GM18502 (cell line): Measurements from ENCODE around the gene ACYP2.

ENCODE experiments used
- ATAC-seq: cut with Tn5 transposase; IDR thresholded peaks from one replicate; pipeline ENCODE4 v1.9.1; 2021; ENCODE audit warnings: mild to moderate bottlenecking; ENCODE audit not compliant: unreplicated experiment, poor library complexity

The ACYP2 gene

DNA sequence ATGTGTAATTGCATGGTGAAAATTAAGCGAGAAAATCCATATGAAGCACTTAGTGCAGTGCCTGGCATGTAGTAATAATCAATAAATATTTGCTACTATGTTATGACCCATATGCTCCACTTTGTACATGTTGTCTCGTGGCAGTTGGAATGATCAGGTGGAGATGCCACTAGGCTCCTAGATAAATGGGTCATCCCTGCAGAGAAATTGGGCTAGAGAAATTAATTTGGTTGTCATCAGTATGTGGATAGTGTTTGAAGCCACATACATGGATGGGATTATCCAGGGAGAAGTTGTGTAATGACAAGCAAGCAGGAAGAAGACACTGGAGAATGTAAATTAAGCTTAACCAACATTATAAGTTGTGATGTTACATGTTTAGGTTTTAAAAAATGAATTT, 33.0 kb downstream of the ACYP2 start:
- ATAC-seq: no peak

DNA sequence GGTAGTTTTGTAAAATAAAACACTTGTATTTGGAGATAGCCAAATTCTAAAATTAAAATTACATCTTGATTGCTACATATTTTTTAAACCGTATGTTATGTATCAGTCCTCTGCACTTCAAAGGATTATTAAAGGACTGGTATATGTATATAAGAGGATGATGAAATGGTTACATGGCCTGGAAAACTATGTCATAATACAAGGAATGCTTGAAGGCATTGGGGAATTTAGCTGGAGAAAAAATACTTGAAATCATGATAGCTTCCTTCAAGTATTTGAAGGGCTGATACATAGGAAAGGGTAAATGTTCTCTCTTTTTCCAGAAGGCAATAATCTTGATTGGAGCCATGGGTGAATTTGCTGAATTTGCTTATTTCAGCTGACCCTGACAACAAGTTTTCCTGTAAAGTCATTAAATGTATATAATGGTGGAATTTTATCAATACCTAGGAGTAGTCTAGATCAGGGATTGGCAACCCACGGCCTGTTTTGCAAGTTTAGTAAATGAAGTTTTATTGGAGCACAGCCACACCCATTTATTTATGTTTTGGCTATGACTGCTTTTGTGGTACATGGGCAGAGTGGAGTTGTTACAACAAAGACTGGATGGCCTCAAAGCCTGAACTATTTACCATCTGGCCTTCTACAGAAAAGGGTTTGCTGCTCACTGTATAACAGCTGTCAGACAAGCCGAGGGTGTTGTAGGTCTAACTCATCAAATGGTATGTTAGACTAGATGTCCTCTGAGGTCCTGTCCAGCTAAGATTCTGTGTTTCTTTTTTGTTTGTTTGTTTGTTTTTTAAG, 34.4 kb downstream of the ACYP2 start:
- ATAC-seq: no peak

DNA sequence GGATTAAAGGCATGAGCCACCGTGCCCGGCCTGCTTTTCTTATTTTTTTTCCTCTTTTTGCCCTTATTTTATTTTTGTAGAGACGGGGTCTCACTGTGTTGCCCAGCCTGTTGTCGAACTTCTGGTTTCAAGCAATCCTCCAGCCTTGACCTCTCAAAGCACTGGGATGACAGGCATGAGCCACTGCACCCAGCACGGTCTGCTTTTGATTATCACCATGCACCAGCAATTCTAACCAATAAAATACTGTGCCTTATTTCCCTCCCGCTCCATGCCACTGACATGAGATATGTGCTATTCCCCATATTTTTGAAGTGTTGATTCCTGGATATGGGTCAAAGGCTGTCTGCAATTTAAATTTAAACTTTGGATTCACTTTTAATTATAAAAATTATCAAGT, 42.9 kb downstream of the ACYP2 start:
- no peak for ATAC-seq

DNA sequence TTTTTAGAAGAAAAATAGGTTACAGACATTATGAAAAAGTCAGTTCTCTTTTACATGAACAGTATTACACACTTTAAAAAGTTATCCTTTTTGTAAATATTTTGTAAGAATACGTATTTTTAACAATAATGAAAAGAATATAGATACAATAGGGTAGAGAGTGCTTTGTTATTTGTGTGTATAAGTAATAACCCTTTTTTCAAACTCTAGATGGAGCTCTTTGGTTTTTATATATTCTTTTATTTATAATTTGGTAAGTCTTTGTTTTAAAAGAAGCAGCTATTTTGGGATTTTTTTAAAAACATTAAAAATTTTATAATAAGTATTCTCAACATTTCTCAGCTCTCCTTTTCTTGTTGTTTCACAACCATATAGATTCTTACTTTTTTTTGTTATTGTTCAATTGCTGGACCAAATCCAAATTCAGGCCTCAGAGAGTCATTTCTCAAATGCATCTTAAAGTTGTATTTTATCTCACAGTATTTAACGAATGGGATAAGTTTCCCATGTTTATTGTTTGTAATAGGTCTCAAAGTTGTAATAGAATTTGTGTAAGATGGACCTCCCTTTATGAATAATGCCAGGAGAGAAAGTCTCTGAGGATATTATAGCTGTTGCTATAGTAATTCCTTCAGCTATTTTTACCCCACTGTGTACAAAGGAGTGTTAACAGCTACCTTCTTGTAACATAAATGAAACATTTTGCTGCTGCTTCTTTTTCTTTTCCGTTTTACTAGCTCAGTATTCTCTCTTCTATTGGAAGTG, 46.4 kb downstream of the ACYP2 start:
- ATAC-seq: no peak

DNA sequence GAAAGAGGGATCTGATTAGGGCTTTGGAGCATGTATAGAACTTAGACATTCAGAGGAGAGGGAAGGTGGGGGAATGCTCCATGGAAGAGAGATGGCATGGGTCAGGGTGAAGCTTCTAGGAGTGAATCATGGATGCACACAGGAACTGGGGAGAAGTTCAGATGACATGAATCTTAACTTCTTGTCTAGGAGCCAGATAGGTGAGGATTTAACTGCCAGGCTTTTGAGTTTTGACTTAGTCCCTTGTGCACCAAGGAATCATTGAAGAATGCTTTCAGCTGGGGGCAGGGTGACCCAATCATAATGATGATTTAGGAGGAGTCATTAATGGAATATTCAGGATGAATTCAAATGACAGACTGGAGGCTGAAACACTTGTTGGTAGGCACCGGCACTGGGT, 48.7 kb downstream of the ACYP2 start:
- ATAC-seq: no peak

DNA sequence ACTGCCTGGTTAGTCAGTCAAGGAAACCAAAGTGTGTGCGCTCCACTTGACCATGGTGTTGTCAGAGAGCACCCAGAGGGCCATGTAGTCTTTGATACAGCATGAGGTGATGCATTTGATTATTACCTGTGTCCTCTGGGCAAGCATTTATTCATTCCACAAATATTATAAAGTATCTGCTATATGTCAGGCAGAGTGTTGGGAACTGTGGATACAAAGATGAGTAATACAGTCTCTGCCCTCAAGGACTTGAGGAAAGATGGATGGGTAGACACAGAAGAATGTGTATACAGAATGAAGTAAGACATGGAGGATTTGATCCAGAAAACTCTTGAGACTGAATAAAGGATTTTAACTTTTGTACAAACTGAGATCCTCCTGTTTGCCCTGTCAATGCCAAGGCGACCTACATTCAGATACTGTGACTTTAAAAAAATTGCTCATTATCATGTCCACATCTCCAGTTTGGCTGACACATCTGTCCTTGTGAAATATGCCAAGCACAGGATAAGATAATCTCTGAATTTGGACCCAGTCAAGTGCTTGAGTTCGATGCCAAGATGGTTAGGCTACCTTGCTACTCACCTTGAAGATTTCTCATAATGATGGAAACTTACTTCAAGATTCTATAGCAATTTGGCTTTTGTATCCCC, 50.8 kb downstream of the ACYP2 start:
- no peak for ATAC-seq

DNA sequence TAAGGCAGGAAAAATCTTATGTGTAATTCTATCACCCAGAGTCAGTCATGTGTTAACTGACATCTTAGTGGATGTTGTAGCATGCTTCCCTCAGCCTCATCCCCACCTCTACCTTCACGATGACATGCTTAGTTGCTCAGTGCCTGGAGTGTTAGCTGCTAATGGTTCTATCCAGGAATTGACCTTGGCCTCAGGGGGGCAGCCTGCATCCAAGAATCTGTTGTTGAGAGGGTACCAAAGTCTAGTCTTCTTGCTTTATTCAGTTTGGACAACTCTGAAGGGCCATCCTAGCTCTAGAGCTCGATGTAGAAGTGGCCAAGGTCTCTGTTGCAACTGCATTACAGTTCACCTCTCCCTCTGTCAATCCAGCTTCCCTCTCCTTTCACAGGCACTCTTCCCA, 61.2 kb downstream of the ACYP2 start:
- ATAC-seq: no peak

DNA sequence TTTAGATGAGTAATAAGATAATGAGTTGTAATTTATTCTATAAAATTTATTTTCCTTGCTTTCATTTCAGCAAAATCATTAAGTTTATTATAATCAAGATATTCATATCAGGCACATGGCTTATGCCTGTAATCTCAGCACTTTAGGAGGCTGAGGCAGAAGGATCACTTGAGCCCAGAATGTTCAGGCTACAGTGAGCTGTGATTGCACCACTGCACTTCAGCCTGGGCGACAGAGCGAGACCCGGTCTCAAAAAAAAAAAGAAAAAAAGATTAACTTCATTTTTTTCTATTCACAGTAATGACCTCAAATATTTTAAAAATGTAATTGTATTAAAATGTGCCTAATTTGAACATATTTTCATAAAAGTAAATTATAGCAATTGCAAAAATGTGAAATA, 67.9 kb downstream of the ACYP2 start:
- ATAC-seq: no peak

DNA sequence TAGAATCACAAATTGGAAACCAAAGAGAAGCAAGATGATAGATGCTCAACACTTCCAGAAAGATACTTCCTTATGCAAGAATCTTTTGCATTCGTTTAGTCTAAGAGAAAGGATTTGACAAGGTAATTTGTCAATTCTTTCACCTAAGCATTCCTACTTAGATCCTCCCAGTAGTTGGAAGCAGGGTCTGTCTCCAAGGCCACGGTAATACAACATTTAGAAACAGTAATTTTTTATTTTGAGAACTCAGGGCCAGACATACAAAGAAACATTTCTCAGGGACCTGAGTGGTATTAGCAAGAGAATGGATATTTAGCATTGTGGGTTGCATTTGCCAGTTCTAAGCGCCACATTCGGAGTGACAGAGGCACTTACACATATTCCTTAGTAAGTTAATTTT, 68.6 kb downstream of the ACYP2 start:
- no peak for ATAC-seq

DNA sequence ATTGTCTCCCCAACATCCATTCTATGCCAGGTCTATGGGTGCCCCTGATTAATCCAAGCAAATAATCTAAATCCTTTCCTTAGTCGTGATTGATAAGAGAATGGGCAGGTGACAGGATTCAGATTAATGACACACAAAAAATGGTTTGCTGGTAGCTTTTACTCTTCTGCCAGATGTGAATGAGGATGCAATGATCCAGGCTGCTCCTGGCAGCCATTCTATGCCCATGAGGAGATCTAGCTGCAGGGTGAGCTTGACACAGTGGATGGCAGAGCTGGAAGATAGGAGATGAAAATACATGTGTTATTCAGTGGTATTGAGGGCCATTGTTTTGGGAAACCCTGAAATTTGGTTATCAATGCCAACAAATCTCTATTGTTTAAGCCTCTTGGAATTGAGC, 69.7 kb downstream of the ACYP2 start:
- ATAC-seq: no peak

DNA sequence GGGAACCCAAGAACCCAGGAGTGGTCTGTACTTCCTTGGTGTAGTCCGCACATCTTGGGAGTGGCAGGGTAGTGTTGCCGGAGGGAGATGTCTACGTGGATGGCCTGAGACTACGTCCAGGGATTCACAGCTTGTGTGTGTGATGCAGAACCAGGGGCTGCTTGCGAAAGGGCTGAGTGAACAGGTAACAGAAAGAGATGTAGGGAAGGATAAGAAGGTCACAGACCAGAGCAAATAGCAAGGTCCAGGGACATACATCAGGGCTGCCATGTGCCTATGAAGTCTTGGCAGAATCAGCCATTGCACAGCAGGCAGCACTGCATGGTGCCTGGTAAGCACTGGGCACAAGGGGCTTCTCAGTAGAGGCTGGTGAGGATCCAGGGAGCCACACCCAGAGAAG, 71.9 kb downstream of the ACYP2 start:
- ATAC-seq: no peak

DNA sequence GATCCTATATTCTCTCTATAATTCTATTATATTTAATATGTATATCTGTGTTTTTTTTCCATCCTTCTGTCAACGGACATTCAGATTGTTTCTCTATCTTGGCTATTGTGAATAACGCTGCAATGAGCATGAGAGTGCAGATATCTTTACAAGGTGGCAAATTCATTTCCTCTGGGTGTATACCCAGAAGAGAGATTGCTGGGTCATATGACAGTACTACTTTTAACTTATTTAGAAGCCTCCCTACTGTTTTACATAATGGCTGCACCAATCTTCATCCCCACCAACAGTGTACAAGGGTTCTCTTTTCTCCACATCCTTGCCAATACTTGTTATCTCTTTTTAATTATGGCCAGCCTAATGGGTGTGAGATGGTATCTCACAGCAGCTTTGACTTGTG, 74.1 kb downstream of the ACYP2 start:
- ATAC-seq: no peak

DNA sequence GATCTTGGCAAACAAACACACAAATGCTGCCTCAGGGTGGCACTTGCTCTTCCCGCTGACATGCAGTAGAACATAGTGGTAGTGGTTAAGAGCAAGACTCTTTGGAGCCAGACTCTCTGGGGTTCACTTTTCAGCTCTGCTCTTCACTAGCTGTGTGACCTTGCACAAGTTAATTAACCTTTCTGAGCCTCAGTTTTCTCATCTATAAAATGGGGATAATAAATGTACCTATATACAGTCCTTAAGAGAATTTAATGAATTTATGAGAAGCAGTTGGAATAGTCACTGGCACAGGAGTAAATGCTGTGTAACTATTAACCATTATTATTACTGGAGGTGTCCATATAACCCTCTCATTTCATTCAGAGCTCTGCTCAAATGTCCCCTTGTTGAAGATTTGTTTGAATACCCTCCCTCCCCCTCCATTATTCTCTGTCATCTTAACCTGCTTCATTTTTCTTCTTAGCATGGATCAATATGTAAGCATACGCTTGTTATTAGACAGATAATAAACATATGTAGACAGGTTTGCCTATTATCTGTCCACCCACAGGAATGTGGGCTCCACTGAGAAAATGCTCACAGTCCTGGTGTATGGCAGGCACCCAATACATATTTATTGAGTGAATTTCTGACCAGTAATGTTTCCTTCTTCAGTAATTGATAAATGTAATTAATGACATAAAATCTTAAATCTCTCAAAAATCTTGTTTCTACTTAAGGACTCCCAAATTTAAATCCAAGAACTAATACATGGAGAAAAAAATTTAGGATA, 76.1 kb downstream of the ACYP2 start:
- no peak for ATAC-seq

DNA sequence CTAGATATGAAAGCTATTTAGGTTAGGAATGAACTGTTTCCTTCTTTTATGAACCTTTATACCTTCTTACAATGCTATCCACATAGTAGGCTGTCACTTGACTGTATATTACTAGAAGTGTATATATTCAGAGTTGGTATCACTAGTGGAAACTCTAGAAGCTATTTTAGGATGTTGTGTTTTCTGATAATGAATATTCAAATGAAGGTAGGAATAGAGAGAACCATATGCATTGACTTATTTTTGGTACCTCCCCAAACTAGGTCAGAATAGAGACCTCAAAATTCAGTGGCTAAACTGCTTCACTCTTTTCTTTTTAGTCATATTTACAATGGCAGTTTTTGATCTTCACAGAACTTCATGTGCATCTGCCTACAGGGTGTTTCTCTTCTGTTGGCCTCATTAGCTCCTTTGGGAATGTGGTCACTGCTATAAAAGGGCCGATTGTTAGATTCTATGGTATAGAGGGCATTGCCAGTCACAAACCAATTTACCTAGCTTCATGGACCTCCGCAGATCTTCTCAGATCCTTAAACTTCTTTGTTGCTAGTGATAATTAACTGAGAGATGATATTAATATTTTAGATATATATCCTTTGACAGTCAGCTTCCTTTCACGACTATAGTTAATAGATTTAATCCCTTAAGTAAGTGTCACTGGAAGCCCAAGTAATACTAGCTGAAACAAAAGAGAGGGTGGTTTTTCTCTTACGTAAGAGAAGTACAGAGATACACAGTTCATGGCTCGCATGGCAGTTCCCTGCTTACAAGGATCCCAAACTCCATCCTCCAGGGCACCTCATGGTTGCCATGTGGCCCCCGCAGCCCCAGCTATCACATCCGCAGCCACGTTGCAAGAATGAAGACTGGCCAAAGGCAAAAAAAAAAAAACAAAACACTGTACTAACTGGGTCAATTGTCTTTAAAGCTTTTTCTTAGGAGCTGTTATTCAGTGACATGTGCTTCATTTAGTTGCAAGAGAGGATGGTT, 79.6 kb downstream of the ACYP2 start:
- peak; percentile 63 for ATAC-seq

DNA sequence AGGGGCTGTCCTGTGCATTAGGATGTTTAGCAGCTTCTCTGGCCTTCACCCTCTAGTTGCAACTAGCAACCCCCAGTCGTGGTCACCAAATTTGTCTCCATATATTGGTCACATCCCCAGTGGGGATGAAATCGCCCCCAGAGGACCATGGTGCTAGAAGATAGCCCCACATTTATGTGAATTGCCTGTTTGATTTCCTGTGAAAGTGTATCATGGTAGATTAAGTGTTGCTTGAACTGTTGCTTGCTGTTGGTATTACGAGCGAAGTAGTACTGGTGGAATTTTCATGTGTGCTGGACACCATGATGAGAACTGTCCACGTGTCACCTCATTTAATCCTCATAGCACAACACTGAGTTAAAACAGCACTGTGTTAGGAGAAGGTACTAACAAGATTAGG, 81.2 kb downstream of the ACYP2 start:
- ATAC-seq: no peak

DNA sequence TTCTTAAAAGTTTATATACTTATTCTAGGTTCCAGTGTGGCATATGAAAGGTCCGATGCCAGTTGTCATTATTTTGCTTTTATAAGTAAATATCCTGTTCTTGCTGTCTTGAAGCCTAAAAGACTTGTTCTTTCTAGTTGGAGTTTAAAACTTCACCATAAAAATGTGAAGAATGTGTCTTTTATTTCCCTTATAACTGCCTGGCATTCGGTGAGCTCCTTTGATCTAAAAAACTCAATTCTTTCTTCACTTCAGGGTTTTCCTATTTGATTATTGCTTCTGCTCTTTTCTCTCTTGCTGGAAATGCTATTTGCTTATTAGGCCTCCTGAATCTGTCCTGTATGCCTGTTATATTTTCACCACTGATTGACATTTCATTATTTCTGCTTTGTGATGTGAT, 89.1 kb downstream of the ACYP2 start:
- no peak for ATAC-seq

DNA sequence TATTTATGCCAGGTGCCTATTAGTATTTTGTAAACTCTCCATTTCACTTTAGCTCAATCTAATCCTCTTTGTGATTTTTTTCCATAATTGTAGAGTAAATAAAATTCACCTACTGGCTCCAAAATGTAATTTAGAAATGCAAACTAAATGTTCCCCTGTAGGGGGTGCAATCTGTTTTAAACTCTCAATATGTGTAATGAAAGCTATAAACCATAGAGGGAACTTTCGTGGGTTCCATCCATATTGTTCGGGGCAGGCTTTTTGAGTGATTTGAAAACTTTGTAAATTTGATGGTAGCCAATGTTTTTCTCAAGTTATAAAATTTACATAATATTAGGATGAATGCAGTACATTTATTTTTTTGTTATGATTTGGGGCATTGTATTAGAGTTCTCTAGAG, 91.2 kb downstream of the ACYP2 start:
- no peak for ATAC-seq

DNA sequence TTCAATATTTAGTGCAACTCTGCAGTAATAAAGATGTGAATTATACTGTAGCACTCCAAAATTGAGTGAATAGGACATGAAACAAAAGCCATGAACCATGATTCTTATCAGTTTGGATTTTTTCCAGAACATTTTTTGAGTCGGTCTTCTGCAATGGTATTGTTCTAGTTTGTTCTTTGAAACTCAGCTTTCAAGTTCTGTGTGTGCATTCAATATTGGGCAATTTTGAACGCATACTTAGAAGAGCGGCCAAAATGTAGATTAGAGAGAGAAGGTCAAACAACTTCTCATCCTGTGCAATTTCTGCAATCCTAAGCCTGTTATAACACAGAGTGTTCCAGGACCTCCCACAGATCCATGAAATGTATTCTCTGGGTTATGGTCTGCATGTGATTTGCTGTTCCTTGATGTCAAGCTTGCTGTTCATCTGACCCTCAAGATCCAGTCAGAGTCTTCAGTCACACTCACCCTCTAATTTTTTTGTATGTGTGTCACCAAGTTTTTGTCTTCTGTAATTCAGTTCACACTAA, 92.3 kb downstream of the ACYP2 start:
- ATAC-seq: no peak
